Endothelial cell of umbilical vein (primary cell): ENCODE results near the gene NUMA1. TPM values are rescaled to one million over a fixed set of nuclear protein-coding genes. Genes with fewer than 3 reads are reported as not detected.

Source experiments
- BruUV-seq: library from RNA; stranded (reverse); fragments of 400-500 nt; replicated peaks from 2 replicates; lab custom pipeline; 2021; lab: Mats Ljungman, UMichigan
- CTCF ChIA-PET: fragments of 300-600, 350-600 bp; sonication (Branson Sonifier 250); formaldehyde crosslinking; loops from one replicate; lab custom pipeline; 2021; ENCODE audit warnings: antibody characterized with exemption, inconsistent platforms; lab: Charles Lee
- POLR2A ChIA-PET: fragments of 300-600, 350-600 bp; sonication (Branson Sonifier 250); formaldehyde crosslinking; loops from one replicate; lab custom pipeline; 2021; ENCODE audit warnings: antibody characterized with exemption, inconsistent platforms; lab: Charles Lee
- DNase-seq: peaks from one replicate; pipeline ENCODE4 v3.0.0-alpha.2; 2011; ENCODE audit warnings: low read depth, low spot score
- FAIRE-seq: peaks from 2 replicates; lab custom pipeline; 2011; peaks lifted over from hg19 to GRCh38; lab: Jason Lieb, UNC
- H2AFZ ChIP-seq: 2 replicates; pipeline ENCODE4 v1.6.0; 2012; ENCODE audit warnings: low read depth, low read length, control low read depth, inconsistent platforms
- H3K27ac ChIP-seq: 2 replicates; pipeline ENCODE4 v1.5.1; 2011; ENCODE audit warnings: low read depth, mild to moderate bottlenecking, control low read depth, low read length, moderate library complexity; ENCODE audit not compliant: insufficient read depth
- H3K27me3 ChIP-seq, 2 experiments: 2 replicates each; pipeline versions ENCODE4 v1.6.0 to v1.6.1; 2011; ENCODE audit warnings: low read length in 2 of 2, mixed read lengths in 1 of 2; ENCODE audit not compliant: control insufficient read depth in 2 of 2, insufficient read depth in 2 of 2
- H3K36me3 ChIP-seq, 2 experiments: 2 replicates in 1 of 2; 3 replicates in 1 of 2; pipeline ENCODE4 v1.5.1; 2011; ENCODE audit warnings: low read length in 2 of 2, mild to moderate bottlenecking in 1 of 2, moderate library complexity in 1 of 2; ENCODE audit not compliant: control insufficient read depth in 2 of 2, insufficient read depth in 2 of 2; ENCODE audit errors: extremely low read depth in 1 of 2
- H3K4me1 ChIP-seq: 3 replicates; pipeline ENCODE4 v1.5.1; 2011; ENCODE audit warnings: mild to moderate bottlenecking, low read length; ENCODE audit not compliant: control insufficient read depth, insufficient read depth; ENCODE audit errors: extremely low read depth
- H3K4me2 ChIP-seq: 2 replicates; pipeline ENCODE4 v1.6.1; 2011; ENCODE audit warnings: low read length, control low read depth, mixed read lengths; ENCODE audit not compliant: insufficient read depth
- H3K4me3 ChIP-seq, 3 experiments: fragments of 200-600 bp in 1 of 3; sonication (generic), shearing (Covaris generic) in 1 of 3; replicated peaks in 1 of 3; 2 replicates each; pipeline ENCODE4 v1.5.1; 2011 to 2016; ENCODE audit warnings: control low read depth in 3 of 3, low read length in 3 of 3, mild to moderate bottlenecking in 2 of 3, inconsistent platforms in 1 of 3, low read depth in 1 of 3, moderate library complexity in 1 of 3; ENCODE audit not compliant: insufficient read depth in 1 of 3
- H3K79me2 ChIP-seq: 2 replicates; pipeline ENCODE4 v1.6.0; 2012; ENCODE audit warnings: low read length, inconsistent platforms; ENCODE audit not compliant: control insufficient read depth, insufficient read depth
- H3K9ac ChIP-seq: replicated peaks from 2 replicates; pipeline ENCODE3; 2011; ENCODE audit warnings: low read length, control low read depth; ENCODE audit not compliant: insufficient read depth; ENCODE audit errors: extremely low read depth
- H3K9me1 ChIP-seq: replicated peaks from 3 replicates; pipeline ENCODE4 v1.6.0; 2011; ENCODE audit warnings: mild to moderate bottlenecking, low read length; ENCODE audit not compliant: control insufficient read depth, insufficient read depth; ENCODE audit errors: extremely low read depth
- H3K9me3 ChIP-seq: replicated peaks from 2 replicates; pipeline ENCODE4 v1.5.1; 2012; ENCODE audit warnings: low read length, inconsistent platforms; ENCODE audit not compliant: control insufficient read depth, insufficient read depth
- H4K20me1 ChIP-seq: replicated peaks from 2 replicates; pipeline ENCODE3; 2011; ENCODE audit warnings: mild to moderate bottlenecking, low read length; ENCODE audit not compliant: control insufficient read depth, insufficient read depth; ENCODE audit errors: extremely low read depth
- CTCF ChIP-seq, 2 donors: IDR thresholded peaks; 1 replicate in 1 of 2; 2 replicates in 1 of 2; pipeline ENCODE4 v1.5.1; 2011; ENCODE audit warnings: low read length in 2 of 2, mild to moderate bottlenecking in 2 of 2, moderate library complexity in 2 of 2, control low read depth in 1 of 2, inconsistent platforms in 1 of 2, low read depth in 1 of 2; ENCODE audit not compliant: insufficient read depth in 1 of 2; ENCODE audit errors: extremely low read depth in 1 of 2
- EZH2 ChIP-seq: IDR thresholded peaks from 2 replicates; pipeline ENCODE4 v1.6.1; 2012; ENCODE audit warnings: borderline replicate concordance, low read depth, mild to moderate bottlenecking, moderate library complexity, low read length, inconsistent platforms; ENCODE audit not compliant: severe bottlenecking
- FOS ChIP-seq: IDR thresholded peaks from 2 replicates; pipeline ENCODE4 v1.6.1; 2011; ENCODE audit warnings: mild to moderate bottlenecking, low read length, moderate library complexity, borderline replicate concordance; ENCODE audit not compliant: insufficient read depth
- JUN ChIP-seq: IDR thresholded peaks from 2 replicates; pipeline ENCODE4 v1.6.1; 2011; ENCODE audit warnings: borderline replicate concordance, low read depth; ENCODE audit not compliant: insufficient read length, insufficient read depth
- MYC ChIP-seq: IDR thresholded peaks from one replicate; pipeline ENCODE4 v1.6.1; 2011; ENCODE audit warnings: mild to moderate bottlenecking, low read depth, low read length
- POLR2A ChIP-seq: IDR thresholded peaks from 2 replicates; pipeline ENCODE4 v1.6.1; 2012; ENCODE audit warnings: low read depth, mild to moderate bottlenecking, control low read depth, low read length
- POLR2AphosphoS5 ChIP-seq: IDR thresholded peaks from 2 replicates; pipeline ENCODE4 v1.6.1; 2012; ENCODE audit warnings: low read depth, mild to moderate bottlenecking, control low read depth, low read length, moderate library complexity; ENCODE audit not compliant: insufficient read depth
- dilution Hi-C: fragments of 300-500 bp; cut with MboI; formaldehyde crosslinking; loops from one replicate; pipeline ENCODE4 v1.15.0; 2019; ENCODE audit warnings: low sequenced_read_pairs; ENCODE audit not compliant: extremely low pct_ligation_motif_present
- intact Hi-C: fragments of 100-400 bp; cut with micrococcal nuclease; formaldehyde crosslinking; loops from one replicate; pipeline ENCODE4 v1.10.0; 2022
- polyA plus RNA-seq, 4 experiments: library from polyadenylated mRNA; depleted of rRNA in 3 of 4; stranded (reverse) in 3 of 4; unstranded in 1 of 4; fragments of >200 nt; gene quantifications; 2 replicates each; pipeline versions ENCODE4 v1.2.1 to v1.2.3, GENCODE V29; 2011 to 2012; ENCODE audit warnings: missing spikeins in 1 of 4
- total RNA-seq: library from RNA; stranded (reverse); gene quantifications from 2 replicates; pipeline ENCODE4 v1.2.3, GENCODE V29; 2021
- TF ChIP-seq, protein P1 (sequence below): IDR thresholded peaks from 2 replicates; pipeline ENCODE4 v1.6.1; 2011; ENCODE audit not compliant: insufficient read depth, insufficient read length

Gene NUMA1
- total and polyA plus RNA-seq, 2 donors (not counting 3 experiments of a cell fraction or from before 2014, with no cell fraction given), result 120 to 164 TPM

- POLR2A ChIA-PET, result no interaction called here
- Histone ChIP-seq H3K4me1 (peaks cover 7% of the 10 kb centered on the region), H2AFZ (no peak overlapping the region), H3K27me3 (no peaks in the 10 kb centered on the region), H3K4me2 (no peak overlapping the region), H4K20me1 (no peaks in the 10 kb centered on the region), H3K9me1 (no peaks in the 10 kb centered on the region), H3K9ac (no peak overlapping the region), H3K4me3 (no peak overlapping the region), H3K9me3 (no peaks in the 10 kb centered on the region), H3K36me3 (peaks cover 23 to 77% of the 10 kb centered on the region in 2 experiments), H3K27ac (no peak overlapping the region), H3K79me2 (no peaks in the 10 kb centered on the region)
- BruUV-seq, result no TSS peak
- intact Hi-C loops, result no loop called here
- TF ChIP-seq POLR2A, result no peak
- TF ChIP-seq EZH2, result no peak
- no peak for TF ChIP-seq FOS
- no peak for TF ChIP-seq JUN
- TF ChIP-seq POLR2AphosphoS5, result no peak
- TF ChIP-seq, protein P1, sequence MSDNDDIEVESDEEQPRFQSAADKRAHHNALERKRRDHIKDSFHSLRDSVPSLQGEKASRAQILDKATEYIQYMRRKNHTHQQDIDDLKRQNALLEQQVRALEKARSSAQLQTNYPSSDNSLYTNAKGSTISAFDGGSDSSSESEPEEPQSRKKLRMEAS, result no peak
- TF ChIP-seq CTCF (IDR thresholded peaks at IDR 0.05; ENCODE audit: extremely low read depth in 1 of 2, insufficient read depth in 1 of 2, low read depth in 1 of 2, low read length in 2 of 2), result no peak
- no peak for TF ChIP-seq MYC
- FAIRE-seq, result peak; percentile 73
- peak; percentile 42 for DNase-seq
- dilution Hi-C loops, result no loop called here
- CTCF ChIA-PET, result interaction anchor here (0.6 to 2.0 kb wide), 3 partner anchors 13 to 29 kb away, joined by 3 to 7 read pairs (median 5); no protein-coding TSS in a partner anchor
These were observed 74.7 kb downstream of the NUMA1 start for GRCh38 chr11:72005347-72006260.
